SU-DHL-6 (cell line): ENCODE data around the gene PRKCA.

Experiments
- H2AFZ ChIP-seq: fragments of 200-600 bp; sonication (generic); 2 replicates; pipeline ENCODE4 v1.6.1; 2014; ENCODE audit warnings: low read depth, mild to moderate bottlenecking, moderate library complexity, mixed read lengths, antibody characterized with exemption, low read length; ENCODE audit not compliant: severe bottlenecking
- H3F3A ChIP-seq: fragments of 200-600 bp; shearing (Covaris generic); 2 replicates; pipeline ENCODE4 v1.6.0; 2016; ENCODE audit warnings: antibody characterized with exemption, mild to moderate bottlenecking; ENCODE audit not compliant: insufficient read depth
- H3K27ac ChIP-seq: fragments of 200-600 bp; sonication (generic); 2 replicates; pipeline ENCODE4 v1.5.1; 2016; ENCODE audit warnings: low read depth, mild to moderate bottlenecking, low read length, moderate library complexity, mixed read lengths
- H3K27me3 ChIP-seq: fragments of 200-600 bp; sonication (generic), shearing (Covaris generic); 2 replicates; pipeline ENCODE4 v1.6.0; 2014; ENCODE audit warnings: mild to moderate bottlenecking, low read length
- H3K36me3 ChIP-seq: fragments of 200-600 bp; sonication (generic); 2 replicates; pipeline ENCODE4 v1.6.1; 2014; ENCODE audit warnings: mild to moderate bottlenecking, low read length, mixed read lengths
- H3K4me2 ChIP-seq: fragments of 300-600, 200-600 bp; shearing (Covaris generic), sonication (generic); 2 replicates; pipeline ENCODE4 v1.6.0; 2014; ENCODE audit warnings: low read length, low read depth, mild to moderate bottlenecking; ENCODE audit not compliant: poor library complexity, severe bottlenecking
- H3K4me3 ChIP-seq: fragments of 200-600 bp; sonication (generic); 2 replicates; pipeline ENCODE4 v1.5.1; 2014; ENCODE audit warnings: antibody characterized with exemption, low read length, mild to moderate bottlenecking, mixed read lengths; ENCODE audit not compliant: insufficient read depth, poor library complexity, severe bottlenecking
- H3K79me2 ChIP-seq: fragments of 200-600 bp; sonication (generic); 2 replicates; pipeline ENCODE4 v1.6.1; 2014; ENCODE audit warnings: mild to moderate bottlenecking, low read length, moderate library complexity; ENCODE audit not compliant: insufficient read depth
- H3K9ac ChIP-seq: fragments of 200-600 bp; sonication (generic); 2 replicates; pipeline ENCODE4 v1.7.0; 2014; ENCODE audit warnings: mild to moderate bottlenecking, low read length
- H3K9me2 ChIP-seq: fragments of 200-600 bp; sonication (generic); replicated peaks from 2 replicates; pipeline ENCODE4 v1.6.1; 2014; ENCODE audit warnings: low read length; ENCODE audit not compliant: insufficient read depth
- H3K9me3 ChIP-seq: fragments of 200-600 bp; sonication (generic); 2 replicates; pipeline ENCODE4 v1.6.1; 2014; ENCODE audit warnings: low read length, mixed read lengths; ENCODE audit not compliant: insufficient read depth
- H4K20me1 ChIP-seq: fragments of 200-600 bp; sonication (generic); 2 replicates; pipeline ENCODE4 v1.6.1; 2014; ENCODE audit warnings: low read depth, mild to moderate bottlenecking, antibody characterized with exemption, low read length, moderate library complexity, mixed read lengths
- EZH2phosphoT487 ChIP-seq: fragments of 200-600 bp; sonication (generic), shearing (Covaris generic); conservative IDR thresholded peaks from 2 replicates; pipeline ENCODE4 v1.6.1; 2018; ENCODE audit warnings: mild to moderate bottlenecking, antibody characterized with exemption, low read length, moderate library complexity, mixed read lengths
- TF ChIP-seq, protein P1 (sequence below): fragments of 200-600 bp; sonication (generic); IDR thresholded peaks from one replicate; pipeline ENCODE4 v1.5.1; 2017; ENCODE audit warnings: antibody characterized with exemption, mild to moderate bottlenecking, low read length, moderate library complexity; ENCODE audit not compliant: insufficient read depth, poor library complexity, severe bottlenecking

The PRKCA gene

GRCh38 chr17:66511135-66511534 is 208.7 kb downstream of the PRKCA start:
- no peaks in the 10 kb centered on the region for H4K20me1 ChIP-seq
- no peak overlapping the region for H3K4me3 ChIP-seq
- no peaks in the 10 kb centered on the region for H3K9me2 ChIP-seq
- no peaks in the 10 kb centered on the region for H3K27me3 ChIP-seq
- H3K27ac ChIP-seq = no peak overlapping the region
- TF ChIP-seq, protein P1, sequence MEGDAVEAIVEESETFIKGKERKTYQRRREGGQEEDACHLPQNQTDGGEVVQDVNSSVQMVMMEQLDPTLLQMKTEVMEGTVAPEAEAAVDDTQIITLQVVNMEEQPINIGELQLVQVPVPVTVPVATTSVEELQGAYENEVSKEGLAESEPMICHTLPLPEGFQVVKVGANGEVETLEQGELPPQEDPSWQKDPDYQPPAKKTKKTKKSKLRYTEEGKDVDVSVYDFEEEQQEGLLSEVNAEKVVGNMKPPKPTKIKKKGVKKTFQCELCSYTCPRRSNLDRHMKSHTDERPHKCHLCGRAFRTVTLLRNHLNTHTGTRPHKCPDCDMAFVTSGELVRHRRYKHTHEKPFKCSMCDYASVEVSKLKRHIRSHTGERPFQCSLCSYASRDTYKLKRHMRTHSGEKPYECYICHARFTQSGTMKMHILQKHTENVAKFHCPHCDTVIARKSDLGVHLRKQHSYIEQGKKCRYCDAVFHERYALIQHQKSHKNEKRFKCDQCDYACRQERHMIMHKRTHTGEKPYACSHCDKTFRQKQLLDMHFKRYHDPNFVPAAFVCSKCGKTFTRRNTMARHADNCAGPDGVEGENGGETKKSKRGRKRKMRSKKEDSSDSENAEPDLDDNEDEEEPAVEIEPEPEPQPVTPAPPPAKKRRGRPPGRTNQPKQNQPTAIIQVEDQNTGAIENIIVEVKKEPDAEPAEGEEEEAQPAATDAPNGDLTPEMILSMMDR = no peak
- TF ChIP-seq EZH2phosphoT487 = no peak
- H3K9me3 ChIP-seq = no peaks in the 10 kb centered on the region
- no peak overlapping the region for H3K4me2 ChIP-seq
- H2AFZ ChIP-seq = no peak overlapping the region
- peaks cover 82% of the 10 kb centered on the region for H3K79me2 ChIP-seq
- H3K36me3 ChIP-seq = peaks cover 7% of the 10 kb centered on the region; the same call in 1 of the 2 replicates
- H3F3A ChIP-seq = no peaks in the 10 kb centered on the region
- H3K9ac ChIP-seq = no peak overlapping the region

DNA sequence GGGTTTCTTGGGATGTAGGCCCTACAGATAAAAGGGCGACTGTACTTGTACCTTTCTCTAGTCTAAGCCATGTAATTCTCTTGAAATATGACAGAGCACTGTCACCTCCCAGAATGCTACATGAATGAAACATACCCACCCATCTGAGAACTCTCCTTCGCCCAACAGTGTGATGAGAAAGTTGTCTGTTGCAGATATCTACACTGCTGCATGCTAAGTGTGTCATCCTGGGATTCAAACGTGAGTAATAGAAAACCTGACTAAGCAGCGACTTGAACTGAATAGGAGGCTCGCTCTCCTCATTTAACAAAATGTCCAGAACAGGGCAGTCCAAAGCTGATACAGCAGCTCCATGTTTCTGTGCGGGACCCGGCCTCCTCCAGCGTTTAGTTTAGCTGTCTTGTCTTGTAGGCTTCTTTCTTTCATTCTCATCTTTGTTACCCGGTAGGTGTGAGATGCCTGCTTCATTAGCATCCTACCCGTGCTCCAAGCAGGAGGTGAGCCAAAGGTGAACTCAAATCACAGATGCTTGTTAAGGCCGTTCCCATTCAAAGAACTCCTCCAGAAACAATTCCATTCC is 211.9 kb downstream of the PRKCA start:
- H2AFZ ChIP-seq = no peak overlapping the region
- no peak overlapping the region for H3K4me2 ChIP-seq
- no peak overlapping the region for H3K27ac ChIP-seq
- no peaks in the 10 kb centered on the region for H3K9me2 ChIP-seq
- no peak overlapping the region for H3K4me3 ChIP-seq
- no peaks in the 10 kb centered on the region for H3K27me3 ChIP-seq
- TF ChIP-seq, protein P1 = no peak
- TF ChIP-seq EZH2phosphoT487 = no peak
- no peaks in the 10 kb centered on the region for H4K20me1 ChIP-seq
- H3K36me3 ChIP-seq = peaks cover 7% of the 10 kb centered on the region; the same call in 1 of the 2 replicates
- H3F3A ChIP-seq = no peaks in the 10 kb centered on the region; the same call in 1 of the 2 replicates
- no peak overlapping the region for H3K9ac ChIP-seq
- peaks cover 72% of the 10 kb centered on the region for H3K79me2 ChIP-seq
- no peaks in the 10 kb centered on the region for H3K9me3 ChIP-seq

DNA sequence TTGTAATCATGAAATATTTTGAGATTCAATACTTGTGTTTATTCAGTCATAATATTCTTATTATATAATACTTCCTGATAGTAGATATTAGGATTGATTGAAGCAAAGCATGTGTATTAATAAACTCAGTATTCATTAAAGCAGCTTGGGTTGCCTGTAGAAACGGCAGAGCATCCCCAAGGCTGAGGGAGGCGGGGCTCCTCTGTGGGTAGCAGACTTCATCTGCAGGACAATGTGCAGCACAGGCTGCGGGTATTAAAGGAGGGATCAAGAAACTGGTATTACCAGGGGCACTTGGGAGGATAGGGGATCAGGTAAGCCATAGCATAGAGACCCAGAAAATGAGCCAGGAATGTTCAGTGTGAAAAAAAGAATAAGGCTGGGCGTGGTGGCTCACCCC is 213.6 kb downstream of the PRKCA start:
- H3K36me3 ChIP-seq = peaks cover 7% of the 10 kb centered on the region; the same call in 1 of the 2 replicates
- no peak for TF ChIP-seq EZH2phosphoT487
- TF ChIP-seq, protein P1 = no peak
- no peaks in the 10 kb centered on the region for H3K9me3 ChIP-seq
- no peak overlapping the region for H2AFZ ChIP-seq
- no peak overlapping the region for H3K27ac ChIP-seq
- no peaks in the 10 kb centered on the region for H3K9me2 ChIP-seq
- no peak overlapping the region for H3K4me2 ChIP-seq
- no peak overlapping the region for H3K4me3 ChIP-seq
- H4K20me1 ChIP-seq = no peaks in the 10 kb centered on the region
- H3K27me3 ChIP-seq = no peaks in the 10 kb centered on the region
- H3K9ac ChIP-seq = no peak overlapping the region
- peaks cover 72% of the 10 kb centered on the region for H3K79me2 ChIP-seq
- no peaks in the 10 kb centered on the region; the same call in 1 of the 2 replicates for H3F3A ChIP-seq
